ENCODE results near the gene AP2B1.

Gene AP2B1

DNA sequence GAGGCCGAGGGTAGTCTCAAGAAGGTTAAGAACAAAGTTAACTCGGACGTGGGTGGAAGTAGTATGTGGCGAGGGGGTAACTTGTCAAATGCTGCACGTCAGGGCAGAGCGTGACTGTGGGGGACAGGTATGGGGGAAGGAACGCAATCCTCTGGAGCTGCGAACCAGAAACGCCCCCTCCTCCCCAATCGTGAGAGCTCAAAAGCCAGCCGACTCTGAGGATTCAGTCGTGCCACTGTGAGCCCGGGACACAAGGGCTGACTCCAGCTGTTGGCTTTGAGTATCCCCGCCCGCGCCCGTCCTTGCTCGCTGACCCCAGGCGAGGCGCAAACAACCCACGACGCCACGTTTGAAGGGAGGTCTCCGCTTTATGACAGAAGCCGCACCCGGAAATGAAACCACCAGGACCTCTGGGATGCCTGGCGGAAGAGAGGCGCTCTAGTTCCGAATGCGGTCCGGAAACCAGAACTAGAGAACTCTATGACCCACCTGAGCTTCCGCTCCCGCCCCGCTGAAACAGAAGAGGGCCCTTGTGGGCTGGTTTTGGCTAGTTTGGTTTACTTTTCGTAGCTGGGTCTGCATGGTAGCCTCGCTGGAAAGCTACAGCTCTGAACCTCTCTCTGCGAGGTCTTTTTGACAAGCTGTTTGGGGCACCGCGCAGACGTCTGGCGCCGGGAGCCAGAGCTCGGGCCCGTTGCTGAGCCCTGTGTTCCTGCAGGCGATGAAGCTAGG, 8.8 kb upstream of the AP2B1 start, which contains the start of gene PEX12:
Gene PEX12, minus strand, starts transcription at position 375 of the 732 bp plus-strand sequence. CDS start 550 bp downstream, outside the sequence.
- TF ChIP-seq, protein P1, sequence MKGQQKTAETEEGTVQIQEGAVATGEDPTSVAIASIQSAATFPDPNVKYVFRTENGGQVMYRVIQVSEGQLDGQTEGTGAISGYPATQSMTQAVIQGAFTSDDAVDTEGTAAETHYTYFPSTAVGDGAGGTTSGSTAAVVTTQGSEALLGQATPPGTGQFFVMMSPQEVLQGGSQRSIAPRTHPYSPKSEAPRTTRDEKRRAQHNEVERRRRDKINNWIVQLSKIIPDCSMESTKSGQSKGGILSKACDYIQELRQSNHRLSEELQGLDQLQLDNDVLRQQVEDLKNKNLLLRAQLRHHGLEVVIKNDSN (IDR thresholded peaks at IDR 0.05), result peak; percentile 38; the same call in 1 of the 2 replicates
- no peak; the same call in 1 of the 2 replicates for TF ChIP-seq CEBPB (IDR thresholded peaks at IDR 0.05)
- no peak for TF ChIP-seq NFIC (IDR thresholded peaks at IDR 0.05)
- peak; percentile 70; the same call in 1 of the 2 replicates for TF ChIP-seq TCF12 (IDR thresholded peaks at IDR 0.05; ENCODE audit: low read depth)
- no peak for TF ChIP-seq ZBTB7A (IDR thresholded peaks at IDR 0.05; ENCODE audit: low read depth)
- TF ChIP-seq, protein P2, sequence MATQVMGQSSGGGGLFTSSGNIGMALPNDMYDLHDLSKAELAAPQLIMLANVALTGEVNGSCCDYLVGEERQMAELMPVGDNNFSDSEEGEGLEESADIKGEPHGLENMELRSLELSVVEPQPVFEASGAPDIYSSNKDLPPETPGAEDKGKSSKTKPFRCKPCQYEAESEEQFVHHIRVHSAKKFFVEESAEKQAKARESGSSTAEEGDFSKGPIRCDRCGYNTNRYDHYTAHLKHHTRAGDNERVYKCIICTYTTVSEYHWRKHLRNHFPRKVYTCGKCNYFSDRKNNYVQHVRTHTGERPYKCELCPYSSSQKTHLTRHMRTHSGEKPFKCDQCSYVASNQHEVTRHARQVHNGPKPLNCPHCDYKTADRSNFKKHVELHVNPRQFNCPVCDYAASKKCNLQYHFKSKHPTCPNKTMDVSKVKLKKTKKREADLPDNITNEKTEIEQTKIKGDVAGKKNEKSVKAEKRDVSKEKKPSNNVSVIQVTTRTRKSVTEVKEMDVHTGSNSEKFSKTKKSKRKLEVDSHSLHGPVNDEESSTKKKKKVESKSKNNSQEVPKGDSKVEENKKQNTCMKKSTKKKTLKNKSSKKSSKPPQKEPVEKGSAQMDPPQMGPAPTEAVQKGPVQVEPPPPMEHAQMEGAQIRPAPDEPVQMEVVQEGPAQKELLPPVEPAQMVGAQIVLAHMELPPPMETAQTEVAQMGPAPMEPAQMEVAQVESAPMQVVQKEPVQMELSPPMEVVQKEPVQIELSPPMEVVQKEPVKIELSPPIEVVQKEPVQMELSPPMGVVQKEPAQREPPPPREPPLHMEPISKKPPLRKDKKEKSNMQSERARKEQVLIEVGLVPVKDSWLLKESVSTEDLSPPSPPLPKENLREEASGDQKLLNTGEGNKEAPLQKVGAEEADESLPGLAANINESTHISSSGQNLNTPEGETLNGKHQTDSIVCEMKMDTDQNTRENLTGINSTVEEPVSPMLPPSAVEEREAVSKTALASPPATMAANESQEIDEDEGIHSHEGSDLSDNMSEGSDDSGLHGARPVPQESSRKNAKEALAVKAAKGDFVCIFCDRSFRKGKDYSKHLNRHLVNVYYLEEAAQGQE (IDR thresholded peaks at IDR 0.05; ENCODE audit: low read depth), result no peak
- TF ChIP-seq, protein P3, sequence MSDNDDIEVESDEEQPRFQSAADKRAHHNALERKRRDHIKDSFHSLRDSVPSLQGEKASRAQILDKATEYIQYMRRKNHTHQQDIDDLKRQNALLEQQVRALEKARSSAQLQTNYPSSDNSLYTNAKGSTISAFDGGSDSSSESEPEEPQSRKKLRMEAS (IDR thresholded peaks at IDR 0.05), result peak; percentile 91
- no peak for TF ChIP-seq FOXM1 (IDR thresholded peaks at IDR 0.05; ENCODE audit: borderline replicate concordance, low read depth)
- peak; percentile 94 for TF ChIP-seq TAF1 (IDR thresholded peaks at IDR 0.05; ENCODE audit: low read depth)
- TF ChIP-seq CREB1 (IDR thresholded peaks at IDR 0.05; ENCODE audit: low read depth), result peak; percentile 94
- TF ChIP-seq TEAD4 (IDR thresholded peaks at IDR 0.05), result peak; percentile 25; the same call in 1 of the 2 replicates
- no peak for TF ChIP-seq RAD21 (IDR thresholded peaks at IDR 0.05; ENCODE audit: low read depth)
- no peak for TF ChIP-seq EGR1 (IDR thresholded peaks at IDR 0.05)
- peak; percentile 88 for TF ChIP-seq YY1 (IDR thresholded peaks at IDR 0.05; ENCODE audit: low read depth)
- TF ChIP-seq EP300 (IDR thresholded peaks at IDR 0.05; ENCODE audit: borderline replicate concordance), result no peak

DNA sequence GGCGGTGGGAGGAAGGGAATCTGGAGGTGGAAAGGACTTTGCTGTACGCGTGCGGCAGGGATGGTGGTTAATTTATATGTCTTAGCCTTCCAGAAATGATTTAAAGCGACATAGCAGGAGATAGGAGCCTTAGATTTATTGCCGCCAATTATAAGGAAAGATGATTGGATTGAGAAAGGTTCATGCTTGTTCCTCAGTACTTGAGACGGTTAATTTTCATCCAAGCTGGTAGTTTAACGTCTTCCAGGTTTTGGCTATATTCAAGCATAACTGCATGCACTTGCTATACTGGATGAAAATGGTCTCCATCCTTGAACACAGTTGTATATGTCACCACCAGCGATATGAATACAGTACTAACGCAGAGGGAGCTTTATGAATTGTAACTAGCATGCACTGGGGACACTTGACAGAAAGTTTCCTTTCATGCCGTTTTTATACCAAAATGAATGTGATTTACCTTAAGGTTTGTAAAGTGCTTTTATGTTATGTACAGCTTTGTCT, 8.1 kb upstream of the AP2B1 start:
- TF ChIP-seq EGR1 (IDR thresholded peaks at IDR 0.05), result no peak
- no peak for TF ChIP-seq RAD21 (IDR thresholded peaks at IDR 0.05; ENCODE audit: low read depth)
- no peak for TF ChIP-seq CREB1 (IDR thresholded peaks at IDR 0.05; ENCODE audit: low read depth)
- TF ChIP-seq, protein P1 (IDR thresholded peaks at IDR 0.05), result no peak

DNA sequence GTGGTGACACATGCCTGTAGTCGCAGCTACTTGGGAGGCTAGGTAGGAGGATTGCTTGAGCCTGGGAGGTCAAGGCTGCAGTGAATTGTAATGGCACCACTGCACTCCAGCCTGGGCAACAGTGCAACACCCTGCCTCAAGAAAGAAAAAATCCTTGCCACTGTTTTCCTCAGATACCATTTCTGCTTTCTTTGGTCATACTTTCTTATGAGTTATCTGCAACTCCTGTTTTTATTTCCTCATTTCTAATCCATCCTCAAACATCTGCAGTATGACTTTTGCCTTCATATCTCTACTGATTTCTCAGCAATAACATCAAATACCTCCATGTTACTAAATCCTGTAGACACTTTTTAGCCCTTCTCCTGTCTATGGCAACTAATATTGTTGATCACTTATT, 3.1 kb upstream of the AP2B1 start:
- TF ChIP-seq EP300 (IDR thresholded peaks at IDR 0.05; ENCODE audit: borderline replicate concordance) (no peak), FOXM1 (IDR thresholded peaks at IDR 0.05; ENCODE audit: borderline replicate concordance, low read depth) (no peak), CEBPB (IDR thresholded peaks at IDR 0.05) (no peak), NFIC (IDR thresholded peaks at IDR 0.05) (no peak), YY1 (IDR thresholded peaks at IDR 0.05; ENCODE audit: low read depth) (no peak), RAD21 (IDR thresholded peaks at IDR 0.05; ENCODE audit: low read depth) (no peak), ZBTB7A (IDR thresholded peaks at IDR 0.05; ENCODE audit: low read depth) (no peak), TCF12 (IDR thresholded peaks at IDR 0.05; ENCODE audit: low read depth) (no peak)
- TF ChIP-seq, protein P3 (IDR thresholded peaks at IDR 0.05), result no peak
- TF ChIP-seq, protein P1 (IDR thresholded peaks at IDR 0.05), result no peak
- TF ChIP-seq, protein P2 (IDR thresholded peaks at IDR 0.05; ENCODE audit: low read depth), result no peak

DNA sequence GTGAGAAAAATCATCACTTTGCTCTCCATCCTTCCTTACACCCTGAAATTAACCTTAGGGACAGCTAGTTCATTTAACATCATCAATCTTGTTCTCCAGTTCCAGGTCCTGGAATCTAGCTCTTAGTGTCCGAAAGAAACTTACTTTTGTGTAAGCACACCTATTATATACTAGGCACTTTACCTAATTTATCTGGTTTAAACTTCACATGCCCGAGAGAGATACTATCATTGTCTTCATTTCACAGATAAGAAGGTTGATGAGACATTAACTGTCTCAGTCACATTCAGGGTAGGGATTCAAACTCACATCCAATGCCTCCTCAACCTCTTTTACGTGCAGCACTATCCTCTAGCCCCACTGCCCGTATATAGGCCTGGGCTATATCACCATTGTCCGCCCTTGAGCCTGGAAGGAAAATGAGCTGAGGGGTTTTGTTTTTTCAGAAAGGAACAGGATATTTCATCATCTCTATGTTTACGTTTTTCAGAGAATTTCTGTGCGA, 501 bp upstream of the AP2B1 start:
- no peak for TF ChIP-seq YY1 (IDR thresholded peaks at IDR 0.05; ENCODE audit: low read depth)
- TF ChIP-seq FOXM1 (IDR thresholded peaks at IDR 0.05; ENCODE audit: borderline replicate concordance, low read depth), result no peak
- TF ChIP-seq, protein P3 (IDR thresholded peaks at IDR 0.05), result no peak
- TF ChIP-seq, protein P1 (IDR thresholded peaks at IDR 0.05), result no peak
- TF ChIP-seq CEBPB (IDR thresholded peaks at IDR 0.05), result no peak
- no peak for TF ChIP-seq EP300 (IDR thresholded peaks at IDR 0.05; ENCODE audit: borderline replicate concordance)
- no peak for TF ChIP-seq EGR1 (IDR thresholded peaks at IDR 0.05)
- TF ChIP-seq CREB1 (IDR thresholded peaks at IDR 0.05; ENCODE audit: low read depth), result no peak
- TF ChIP-seq RAD21 (IDR thresholded peaks at IDR 0.05; ENCODE audit: low read depth), result no peak
- TF ChIP-seq, protein P2 (IDR thresholded peaks at IDR 0.05; ENCODE audit: low read depth), result no peak
- no peak for TF ChIP-seq TEAD4 (IDR thresholded peaks at IDR 0.05)
- no peak for TF ChIP-seq NFIC (IDR thresholded peaks at IDR 0.05)
- TF ChIP-seq TCF12 (IDR thresholded peaks at IDR 0.05; ENCODE audit: low read depth), result no peak
- TF ChIP-seq ZBTB7A (IDR thresholded peaks at IDR 0.05; ENCODE audit: low read depth), result no peak
- no peak for TF ChIP-seq TAF1 (IDR thresholded peaks at IDR 0.05; ENCODE audit: low read depth)

All from Ishikawa (cell line).